Pancreas (tissue), 10 donors: ENCODE data around the gene DNMBP. TPM values are rescaled to one million over a fixed set of nuclear protein-coding genes. Genes with fewer than 3 reads are reported as not detected.

ENCODE experiments used
- ATAC-seq, 4 donors: fragments of 200-7000 bp; cut with Tn5 transposase; one replicate each; pipeline versions ENCODE4 v1.8.0 to v1.9.1; 2020; ENCODE audit warnings: mild to moderate bottlenecking in 4 of 4, moderate library complexity in 4 of 4
- DNase-seq, 6 donors: peaks; one replicate each; pipeline ENCODE4 v3.0.0-alpha.2; 2020
- FAIRE-seq: peaks from 2 replicates; lab custom pipeline; 2012; peaks lifted over from hg19 to GRCh38; lab: Jason Lieb, UNC
- H3K27ac ChIP-seq, 4 donors: fragments of 200-600 bp; sonication (generic); 1 replicate in 3 of 4; 2 replicates in 1 of 4; pipeline versions ENCODE4 v1.5.0 to v1.8.0; 2020
- H3K27me3 ChIP-seq, 4 donors: fragments of 200-600 bp; one replicate each; pipeline ENCODE4 v1.8.0; 2021
- H3K36me3 ChIP-seq, 3 donors: fragments of 200-600 bp; sonication (generic) in 1 of 3; one replicate each; pipeline versions ENCODE4 v1.5.0 to v1.8.0; 2020 to 2021
- H3K4me1 ChIP-seq, 3 donors: fragments of 200-600 bp; one replicate each; pipeline ENCODE4 v1.8.0; 2021
- H3K4me3 ChIP-seq, 4 donors: fragments of 200-600 bp; sonication (generic) in 2 of 4; one replicate each; pipeline versions ENCODE4 v1.5.0 to v1.8.0; 2020 to 2021
- H3K9me3 ChIP-seq, 4 donors: fragments of 200-600 bp; one replicate each; pipeline ENCODE4 v1.8.0; 2021
- whole genome bisulfite sequencing, 2 donors: extraction: QIAGEN DNeasy Blood & Tissue Kit; methylation state at CpG; one replicate each; pipeline ENCODE4 v1.1.7; 2013; 5-methylcytosine and 5-hydroxymethylcytosine counted together
- intact Hi-C, 3 donors: fragments of 100-400 bp; cut with DNase I; formaldehyde crosslinking; loops; one replicate each; pipeline versions ENCODE4 v1.11.1 to v1.14.2; 2022
- polyA plus RNA-seq, 2 donors: library from polyadenylated mRNA; stranded (reverse); fragments of 200-250 nt; gene quantifications; one replicate each; pipeline ENCODE4 v1.2.3, GENCODE V29; 2013
- total RNA-seq, 6 donors: library from RNA; stranded (reverse); fragmentation: NEBNext Ultra II Directional in 4 of 6; extraction: Animal tissue kit (Norgen Biotek cat#: 25700) in 4 of 6; gene quantifications; one replicate each; pipeline versions ENCODE4 v1.2.1 to v1.2.4, GENCODE V29; 2021 to 2023
- TF ChIP-seq, protein P1 (sequence below), 4 donors: fragments of 200-600 bp; sonication (generic) in 3 of 4; IDR thresholded peaks; one replicate each; pipeline versions ENCODE4 v1.5.0 to v1.8.0; 2021; ENCODE audit warnings: antibody characterized with exemption in 4 of 4
- donor health status: healthy with polysubstance abuse.
- donor health status: DM: no; HTN: no; CAD: no; lungs with moderate emphysema.
- donor health status: DM: no; HTN: no; CAD: no.
- donor health status: control.
- donor health status: control.
- donor health status: Bipolar disorder and iron deficiency.
- donor health status: DM: yes; HTN: yes; CAD: no.
- donor health status: DM: no; HTN: no; CAD: no.
- donor health status: DM: no; HTN: no; CAD: no.
- donor health status: DM: yes; HTN: yes; CAD: no.

Gene DNMBP
- total and polyA plus RNA-seq, 8 donors, result 8.9 to 17.9 (median 11.2) TPM

DNA sequence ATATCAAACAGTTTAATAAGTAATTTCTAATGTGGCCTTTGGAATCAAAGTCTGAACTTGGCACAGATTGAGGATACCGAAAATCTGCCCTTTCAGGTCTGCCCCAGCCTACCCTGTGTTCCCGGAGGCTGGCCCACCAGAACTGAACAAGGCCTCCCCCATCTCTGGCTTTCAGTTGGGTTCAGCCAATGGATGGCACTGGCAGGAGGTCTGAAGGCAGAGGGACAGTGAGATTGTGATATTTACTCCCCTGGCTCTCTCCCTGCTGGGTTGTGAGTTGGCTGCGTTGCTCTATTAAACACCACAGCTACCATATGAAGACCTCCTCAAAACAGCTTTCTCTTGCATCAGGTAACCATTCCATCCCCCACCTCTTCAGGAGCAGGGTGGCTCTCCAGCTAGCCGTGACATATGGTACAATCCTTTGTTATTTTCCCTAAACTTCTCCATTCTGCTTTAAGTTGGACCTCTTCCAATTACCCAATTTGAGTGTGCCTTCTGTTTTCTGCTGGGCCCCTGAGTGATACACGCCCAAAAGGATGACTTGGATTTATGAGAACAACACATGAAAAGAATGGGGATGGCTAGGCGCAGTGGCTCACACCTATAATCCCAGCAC, 28.1 kb downstream of the DNMBP start:
- Histone ChIP-seq H3K27me3 (no peaks in the 10 kb centered on the region), H3K4me3 (no peak overlapping the region), H3K9me3 (no peaks in the 10 kb centered on the region), H3K27ac (no peak overlapping the region), H3K36me3 (no peaks in the 10 kb centered on the region), H3K4me1 (peaks cover 1 to 11% (median 9%) of the 10 kb centered on the region in 3 donors)
- TF ChIP-seq, protein P1, sequence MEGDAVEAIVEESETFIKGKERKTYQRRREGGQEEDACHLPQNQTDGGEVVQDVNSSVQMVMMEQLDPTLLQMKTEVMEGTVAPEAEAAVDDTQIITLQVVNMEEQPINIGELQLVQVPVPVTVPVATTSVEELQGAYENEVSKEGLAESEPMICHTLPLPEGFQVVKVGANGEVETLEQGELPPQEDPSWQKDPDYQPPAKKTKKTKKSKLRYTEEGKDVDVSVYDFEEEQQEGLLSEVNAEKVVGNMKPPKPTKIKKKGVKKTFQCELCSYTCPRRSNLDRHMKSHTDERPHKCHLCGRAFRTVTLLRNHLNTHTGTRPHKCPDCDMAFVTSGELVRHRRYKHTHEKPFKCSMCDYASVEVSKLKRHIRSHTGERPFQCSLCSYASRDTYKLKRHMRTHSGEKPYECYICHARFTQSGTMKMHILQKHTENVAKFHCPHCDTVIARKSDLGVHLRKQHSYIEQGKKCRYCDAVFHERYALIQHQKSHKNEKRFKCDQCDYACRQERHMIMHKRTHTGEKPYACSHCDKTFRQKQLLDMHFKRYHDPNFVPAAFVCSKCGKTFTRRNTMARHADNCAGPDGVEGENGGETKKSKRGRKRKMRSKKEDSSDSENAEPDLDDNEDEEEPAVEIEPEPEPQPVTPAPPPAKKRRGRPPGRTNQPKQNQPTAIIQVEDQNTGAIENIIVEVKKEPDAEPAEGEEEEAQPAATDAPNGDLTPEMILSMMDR (IDR thresholded peaks at IDR 0.05), result no peak
- intact Hi-C loops, result no loop called here
- ATAC-seq (peak; percentile 49 to 76 (median 65)), DNase-seq (no peak), FAIRE-seq (no peak)
- 42 to 43% methylated on average over 6 of the region's 6 CpGs for WGBS, 2 donors

DNA sequence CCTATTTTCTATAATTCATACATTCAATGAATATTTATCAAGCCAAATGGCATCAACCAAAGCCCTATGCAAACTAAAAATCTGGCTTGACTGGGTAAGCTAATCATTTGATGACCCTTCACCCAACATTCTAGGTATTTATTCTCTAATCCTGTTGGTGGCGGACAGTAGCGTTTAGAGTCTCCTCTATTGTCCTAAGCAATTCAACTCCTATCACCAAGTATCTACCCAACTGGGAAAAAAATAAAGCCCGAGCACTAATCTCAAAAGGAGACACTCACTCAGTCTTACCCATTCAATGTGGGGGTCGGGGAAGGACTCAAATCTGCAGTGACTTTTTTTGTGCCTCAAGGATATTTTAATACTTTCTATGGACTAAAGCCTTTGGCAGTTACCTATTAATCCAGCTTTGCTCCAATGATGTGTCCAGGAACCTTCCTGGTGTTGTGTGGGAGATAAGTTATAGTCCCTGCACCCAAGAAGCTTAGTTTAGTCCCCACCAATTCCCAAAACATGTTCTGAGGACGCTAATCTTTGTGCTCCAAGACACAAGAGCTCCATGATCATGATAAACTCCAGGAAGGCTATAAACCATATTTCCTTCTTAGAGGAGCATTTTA, 30.6 kb downstream of the DNMBP start:
- DNase-seq (no peak), FAIRE-seq (no peak)
- intact Hi-C loops, result no loop called here

DNA sequence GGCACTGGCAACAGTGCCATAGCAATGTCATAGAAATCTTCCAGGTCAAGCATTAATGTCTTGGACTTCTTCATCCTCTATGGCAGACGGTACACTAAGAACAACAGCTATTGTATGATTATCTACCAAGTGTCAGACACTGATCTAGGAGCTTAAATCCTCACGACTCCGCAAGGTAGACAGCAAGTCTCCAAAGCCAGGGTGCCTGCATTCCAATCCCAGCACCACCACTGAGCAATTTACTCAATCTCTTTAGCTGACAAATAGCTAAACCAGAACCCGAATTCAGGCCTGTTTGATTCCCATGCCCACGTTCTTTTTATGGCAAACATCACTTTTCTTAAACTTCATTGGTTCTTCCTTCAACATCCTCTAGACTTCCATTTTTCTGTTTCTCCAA, 31.8 kb downstream of the DNMBP start:
- Histone ChIP-seq H3K27ac (no peak overlapping the region), H3K4me3 (no peak overlapping the region), H3K4me1 (peaks cover 5 to 16% (median 16%) of the 10 kb centered on the region in 3 donors), H3K27me3 (no peaks in the 10 kb centered on the region), H3K9me3 (no peaks in the 10 kb centered on the region), H3K36me3 (no peaks in the 10 kb centered on the region)
- TF ChIP-seq, protein P1 (IDR thresholded peaks at IDR 0.05), result no peak
- no peak for DNase-seq
- intact Hi-C loops, result no loop called here
- no peak for FAIRE-seq
- no peak for ATAC-seq
- 88 to 95% methylated on average over 5 of the region's 5 CpGs for WGBS, 2 donors

More for the DNA sequence above, 30.6 kb downstream of the DNMBP start:
- H3K27ac ChIP-seq, result no peak overlapping the region
- TF ChIP-seq, protein P1 (IDR thresholded peaks at IDR 0.05), result no peak
- no peaks in the 10 kb centered on the region for H3K36me3 ChIP-seq
- H3K9me3 ChIP-seq, result no peaks in the 10 kb centered on the region
- no peak overlapping the region for H3K4me3 ChIP-seq
- peaks cover 5 to 16% (median 16%) of the 10 kb centered on the region in 3 donors for H3K4me1 ChIP-seq
- 77 to 94% methylated on average over 5 of the region's 5 CpGs for WGBS, 2 donors
- no peak for ATAC-seq
- no peaks in the 10 kb centered on the region for H3K27me3 ChIP-seq

DNA sequence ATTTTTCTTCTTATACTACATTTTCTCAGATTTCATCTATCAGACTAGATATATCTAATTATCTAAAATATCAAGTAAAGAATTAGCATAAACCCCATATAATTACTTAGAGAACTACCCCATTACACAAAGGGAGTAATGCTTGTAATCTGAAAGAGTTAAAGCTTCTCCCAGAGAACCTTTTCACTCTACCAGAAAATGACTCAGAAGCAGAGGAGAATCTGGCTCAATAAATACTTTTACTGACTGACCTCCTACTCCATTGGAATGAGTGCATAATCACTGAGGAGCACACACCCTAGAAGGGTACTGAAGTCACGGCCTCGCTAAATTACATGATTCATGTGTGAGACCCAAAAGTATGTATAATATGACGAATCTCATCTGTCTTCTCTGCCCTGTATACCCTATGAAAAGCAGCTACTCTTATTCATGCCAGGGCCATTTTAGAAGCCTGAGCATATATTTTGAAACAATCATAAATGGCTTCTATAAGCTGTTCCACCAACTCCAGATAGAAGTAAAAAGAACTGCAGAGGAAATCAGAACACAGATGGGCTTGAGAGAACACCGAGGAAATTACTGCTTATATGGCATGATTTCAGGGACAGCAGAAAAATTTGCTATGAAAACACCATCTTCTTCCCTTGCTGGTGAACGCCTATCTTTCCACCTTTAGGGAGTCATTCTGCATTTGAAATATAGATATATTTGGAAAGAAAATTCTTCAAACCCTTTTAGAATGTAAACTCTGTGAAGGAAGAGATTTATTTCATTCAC, 32.7 kb downstream of the DNMBP start:
- Histone ChIP-seq H3K27ac (peak overlapping the region in 1 of 4 donors; percentile 2), H3K27me3 (no peaks in the 10 kb centered on the region), H3K36me3 (no peaks in the 10 kb centered on the region), H3K4me1 (peaks cover 5 to 16% (median 16%) of the 10 kb centered on the region in 3 donors), H3K9me3 (no peaks in the 10 kb centered on the region), H3K4me3 (no peak overlapping the region)
- TF ChIP-seq, protein P1 (IDR thresholded peaks at IDR 0.05), result no peak
- no peak for DNase-seq
- 85 to 87% methylated on average over 5 of the region's 5 CpGs for WGBS, 2 donors
- intact Hi-C loops, result no loop called here
- ATAC-seq, result peak in 3 of 4 donors; percentile 61 to 74 (median 68)
- FAIRE-seq, result peak; percentile 5
